LoVo (cell line): Measurements from ENCODE around the gene TAF13.

Experiments used
- DNase-seq: peaks from one replicate; pipeline ENCODE4 v3.0.0-alpha.2; 2016; ENCODE audit warnings: low spot score

Gene TAF13, protein sequence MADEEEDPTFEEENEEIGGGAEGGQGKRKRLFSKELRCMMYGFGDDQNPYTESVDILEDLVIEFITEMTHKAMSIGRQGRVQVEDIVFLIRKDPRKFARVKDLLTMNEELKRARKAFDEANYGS

DNA sequence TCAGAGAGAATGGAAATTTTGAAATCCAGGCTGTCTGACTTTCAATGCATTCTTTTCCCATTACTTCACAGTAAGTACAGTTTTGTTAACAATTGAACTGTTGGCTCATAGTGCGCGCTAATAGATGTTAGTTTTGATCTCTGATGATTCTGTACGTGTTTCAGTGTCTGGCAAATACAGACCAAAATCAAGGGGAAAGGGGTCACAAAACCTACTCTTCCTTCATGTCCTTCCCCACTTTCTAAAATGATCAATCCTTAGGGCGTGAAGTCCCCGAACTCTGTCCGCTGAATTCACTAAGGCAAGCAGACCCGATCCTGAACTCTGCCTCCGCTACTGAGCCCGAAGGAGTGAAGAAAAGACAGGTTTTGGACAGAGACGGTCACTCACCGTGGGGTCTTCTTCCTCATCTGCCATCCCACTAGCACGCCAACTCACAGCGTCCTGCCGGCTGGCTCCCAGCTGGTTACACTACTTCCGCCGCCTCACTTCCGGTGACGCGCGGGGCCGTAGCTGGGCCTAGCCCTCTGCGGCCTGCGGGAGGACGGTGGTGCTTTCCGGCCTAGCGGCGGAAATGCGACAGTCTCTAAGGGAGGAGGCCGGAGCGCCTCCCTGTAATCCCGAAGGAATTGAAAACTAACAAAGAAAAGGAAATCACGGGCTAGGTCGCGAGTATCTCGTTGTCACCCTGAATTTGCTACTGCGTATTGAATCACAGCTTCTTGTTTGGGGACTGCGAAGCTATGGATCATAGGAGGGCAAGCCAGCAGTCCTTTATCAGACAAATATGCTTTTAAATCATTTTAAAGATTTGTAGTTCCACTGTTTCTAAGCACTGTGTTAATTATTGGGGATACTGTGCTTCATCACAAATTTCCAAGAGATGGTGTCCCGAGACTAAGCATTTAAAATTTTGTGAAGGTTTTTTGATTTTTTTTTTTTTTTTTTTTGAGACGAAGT is at the start of gene TAF13:
Gene TAF13 (minus strand): TSS at position 473 of the 960 bp plus-strand sequence. CDS start 56 bp downstream, at position 417.
- DNase-seq = peak; percentile 94

DNA sequence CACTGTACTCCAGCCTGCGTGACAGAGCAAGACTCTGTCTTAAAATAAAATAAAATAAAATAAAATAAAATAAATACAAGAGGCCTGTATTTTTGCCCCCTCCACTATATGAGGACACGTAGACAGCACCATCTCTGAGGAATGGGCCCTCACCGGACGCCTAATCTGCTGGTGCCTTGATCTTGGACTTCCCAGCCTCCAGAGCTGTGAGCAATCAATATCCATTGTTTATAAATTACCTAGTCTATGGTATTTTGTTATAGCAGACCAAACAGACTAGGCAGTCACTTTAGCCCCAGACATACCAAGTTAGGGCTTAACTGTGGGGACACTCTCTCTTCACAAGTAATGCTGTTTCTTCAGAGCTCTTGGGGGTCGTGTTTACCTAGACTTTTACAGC is 44.6 kb upstream of the TAF13 start:
- DNase-seq = no peak

DNA sequence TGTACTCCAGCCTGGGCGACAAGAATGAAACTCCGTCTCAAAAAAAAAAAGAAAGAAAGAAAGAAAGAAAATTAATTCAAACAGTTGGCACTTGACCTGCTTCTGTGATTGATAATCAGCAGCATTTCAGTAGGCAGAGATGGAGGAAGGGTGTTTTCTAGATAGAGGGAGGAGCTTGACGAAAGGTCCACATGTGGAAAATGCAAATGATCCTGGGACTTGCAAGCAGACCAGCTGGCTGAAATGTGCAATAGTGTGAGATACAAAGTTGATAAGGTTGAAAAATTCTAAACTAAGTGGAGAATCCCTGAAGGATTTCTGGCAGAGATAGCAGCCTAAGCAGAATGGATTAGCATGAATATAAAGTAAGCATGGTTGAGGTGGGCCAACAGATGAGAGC is 42.3 kb upstream of the TAF13 start:
- no peak for DNase-seq

DNA sequence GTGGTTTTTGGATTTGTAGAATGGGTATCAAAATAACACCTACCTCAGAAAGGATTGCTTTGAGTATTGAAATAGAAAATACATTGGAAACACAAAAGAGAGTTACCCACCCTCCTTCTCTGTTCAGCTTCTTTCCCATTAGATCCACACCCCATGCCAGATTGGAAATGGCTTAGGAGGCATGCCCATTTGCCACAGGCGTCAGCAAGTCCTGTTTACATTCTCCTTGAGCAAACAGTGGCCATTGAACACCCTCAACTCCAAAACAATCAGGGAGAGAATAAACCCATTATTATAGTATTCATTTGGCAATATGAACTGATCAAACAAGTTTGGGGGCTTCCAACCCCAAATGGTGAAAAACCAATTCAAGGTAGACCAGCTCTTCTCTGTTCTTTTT is 40.5 kb upstream of the TAF13 start:
- no peak for DNase-seq

DNA sequence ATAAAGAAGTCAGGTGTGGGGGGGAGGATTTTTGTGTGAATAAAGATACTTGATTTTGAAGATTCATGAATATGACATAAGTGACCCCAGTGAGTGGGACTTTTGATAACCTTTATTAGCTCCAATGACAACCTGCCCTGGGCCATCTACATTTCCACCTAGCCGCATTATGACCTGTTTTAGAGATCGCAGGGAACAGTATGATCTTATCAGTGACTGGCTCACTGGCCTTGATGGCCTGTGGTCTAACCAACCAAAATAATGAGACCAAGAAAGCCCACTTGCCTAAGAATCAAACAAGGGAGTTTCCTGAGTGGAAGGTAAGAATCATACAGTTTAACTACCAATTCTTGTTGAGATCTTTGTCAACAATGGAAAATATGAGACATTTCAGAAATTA is 39.9 kb upstream of the TAF13 start:
- no peak for DNase-seq

DNA sequence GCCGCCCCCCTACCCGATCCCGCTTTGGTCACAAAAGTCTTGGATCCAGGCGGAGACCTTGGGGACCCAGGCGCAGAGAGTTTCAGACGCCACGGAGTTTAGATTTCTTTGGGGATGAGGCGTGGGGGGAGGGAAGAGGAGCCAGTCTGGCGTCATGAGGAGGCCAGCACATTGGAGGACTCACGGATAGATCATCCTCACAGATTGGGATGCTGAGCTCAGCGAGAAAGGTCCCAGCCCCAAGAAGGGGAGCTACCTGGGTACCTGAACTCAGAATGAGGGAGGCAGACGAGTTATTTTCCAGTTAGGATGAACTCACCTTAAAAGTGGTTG is 38.5 kb upstream of the TAF13 start:
- DNase-seq = no peak

DNA sequence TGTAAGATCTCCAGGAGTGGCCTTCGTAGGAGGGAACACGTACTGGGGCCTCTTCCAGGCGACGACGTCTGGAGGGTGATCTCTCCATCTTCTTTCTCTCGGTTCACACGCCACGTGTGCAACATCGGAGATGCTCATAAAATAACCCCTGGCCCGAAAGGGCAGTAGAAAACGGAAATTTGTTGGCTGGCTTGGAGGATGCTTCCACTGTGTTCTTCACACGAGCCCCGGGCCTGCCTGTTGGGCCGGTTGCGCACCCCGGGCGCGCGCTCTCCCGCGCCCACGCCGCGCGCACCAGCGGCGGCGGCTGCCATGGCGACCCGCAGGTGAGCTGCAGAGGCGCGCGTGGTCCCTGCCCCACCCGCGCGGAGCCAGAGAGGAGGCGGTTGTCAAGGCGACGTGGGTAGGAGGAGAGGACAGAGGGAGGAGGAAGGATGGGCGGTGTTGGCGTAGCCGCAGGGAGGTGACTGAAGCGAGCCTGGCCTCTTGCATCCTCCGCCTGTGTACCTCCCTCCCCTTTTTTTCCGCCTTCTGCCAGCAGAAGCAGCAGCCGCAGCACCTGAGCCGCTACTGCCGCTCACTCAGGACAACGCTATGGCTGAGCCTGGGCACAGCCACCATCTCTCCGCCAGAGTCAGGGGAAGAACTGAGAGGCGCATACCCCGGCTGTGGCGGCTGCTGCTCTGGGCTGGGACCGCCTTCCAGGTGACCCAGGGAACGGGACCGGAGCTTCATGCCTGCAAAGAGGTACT is 38.0 kb upstream of the TAF13 start, which contains the start of gene ELAPOR1:
Gene ELAPOR1 (plus strand): TSS at position 526 of the 752 bp plus-strand sequence. CDS start 69 bp downstream, at position 595.
- no peak for DNase-seq

DNA sequence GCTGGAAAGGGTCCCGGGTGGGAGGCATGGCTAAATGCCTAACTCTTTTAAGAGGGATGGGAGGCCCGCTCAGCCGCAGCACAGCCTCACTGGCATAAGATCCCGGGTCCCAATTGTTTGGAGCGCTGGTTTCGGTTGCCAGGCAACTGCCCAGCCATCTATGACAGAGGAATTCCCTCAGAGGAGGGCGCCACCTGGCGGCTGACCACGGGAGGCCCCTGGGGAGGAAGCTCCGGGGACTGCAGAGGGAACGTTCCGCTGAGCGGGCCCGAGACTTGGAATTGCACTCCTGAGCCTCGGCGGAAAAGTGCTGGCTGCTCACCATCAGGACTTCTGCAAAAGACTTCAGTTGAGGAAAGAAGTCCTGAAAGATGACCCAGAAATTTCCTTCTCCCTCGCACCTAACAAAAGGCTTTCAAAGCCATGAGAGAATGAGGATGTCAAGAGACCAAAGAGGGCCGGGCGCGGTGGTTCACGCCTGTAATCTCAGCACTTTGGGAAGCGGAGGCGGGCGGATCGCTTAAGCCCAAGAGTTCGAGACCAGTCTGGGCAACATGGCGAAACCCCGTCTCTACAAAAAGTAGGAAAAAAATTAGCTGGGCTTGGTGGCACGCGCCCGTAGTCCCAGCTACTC is 37.0 kb upstream of the TAF13 start:
- DNase-seq = peak; percentile 80

DNA sequence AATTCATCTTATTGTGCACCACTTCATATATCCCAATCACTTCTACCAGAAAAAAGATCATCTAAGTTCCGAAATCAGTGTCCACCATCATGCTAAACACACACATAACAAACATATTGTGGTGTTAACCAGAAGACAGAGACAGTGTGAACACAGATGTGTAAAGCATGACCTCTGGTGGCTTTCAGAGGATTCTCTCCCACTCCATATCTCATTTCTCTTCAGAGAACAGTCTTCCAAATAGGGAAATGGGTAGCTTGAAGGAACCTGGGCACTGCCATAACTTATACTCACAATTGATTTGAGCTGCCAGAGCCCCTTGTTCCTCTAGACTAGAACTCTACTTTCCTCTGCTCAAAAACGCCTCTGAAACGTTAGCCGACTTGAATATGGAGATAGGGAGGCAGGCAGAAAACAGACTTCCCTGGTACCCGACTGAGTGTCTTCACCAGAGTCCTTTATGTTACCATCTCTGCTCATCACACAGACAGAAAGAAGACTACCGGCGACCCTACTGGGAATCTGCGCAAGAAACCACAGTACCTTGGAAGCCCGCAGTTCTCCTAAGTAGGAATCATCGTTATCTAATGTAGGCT is 36.4 kb upstream of the TAF13 start:
- peak; percentile 39 for DNase-seq

DNA sequence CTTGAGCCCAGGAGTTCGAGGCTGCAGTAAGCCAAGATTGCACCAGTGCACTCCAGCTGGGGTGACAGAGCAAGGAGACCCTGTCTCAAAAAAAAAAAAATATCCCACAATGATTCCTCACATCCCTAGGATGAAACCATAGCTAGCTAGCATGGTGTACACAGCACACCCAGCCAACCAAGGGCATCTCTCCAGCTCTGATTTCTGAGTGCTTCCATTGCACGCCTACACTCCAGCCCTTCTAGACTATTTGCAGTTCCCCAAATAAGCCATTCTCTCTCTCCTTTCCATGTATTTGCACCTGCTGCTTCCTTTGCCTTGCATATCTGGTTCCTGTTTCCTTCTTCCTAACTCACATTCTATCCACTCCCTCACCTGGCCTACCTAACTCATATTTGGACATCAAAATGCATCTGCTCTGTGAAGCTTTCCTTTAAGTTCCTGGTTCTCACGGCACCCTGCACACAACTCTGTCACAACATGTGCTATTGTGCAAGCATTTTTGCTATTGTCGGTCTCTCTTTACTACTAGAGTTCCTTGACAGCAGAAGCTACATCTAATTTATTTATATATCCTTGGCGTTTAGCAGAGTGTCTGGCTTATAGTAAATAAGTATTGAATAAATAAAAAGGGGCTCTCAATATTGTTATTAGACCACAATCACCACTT is 35.7 kb upstream of the TAF13 start:
- DNase-seq = no peak

DNA sequence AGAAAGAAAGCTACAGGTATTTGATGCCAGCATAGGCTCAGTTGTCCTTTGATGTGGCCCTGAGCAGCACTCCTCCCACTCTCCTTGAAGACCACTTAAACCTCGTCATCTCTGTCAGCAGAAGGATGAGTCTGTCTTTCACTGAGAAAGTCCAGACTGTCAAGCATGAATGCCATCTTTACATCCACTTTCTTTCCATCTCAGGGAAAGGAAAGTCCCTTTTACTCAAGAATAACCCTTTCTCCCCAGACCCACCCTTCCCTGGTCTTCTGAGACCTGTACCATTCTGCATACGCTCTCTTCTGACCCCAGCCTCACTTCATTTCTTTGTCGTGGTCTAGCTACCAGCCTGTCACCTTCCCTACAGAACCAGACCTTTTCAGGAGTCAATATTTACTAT is 34.1 kb upstream of the TAF13 start:
- no peak for DNase-seq

DNA sequence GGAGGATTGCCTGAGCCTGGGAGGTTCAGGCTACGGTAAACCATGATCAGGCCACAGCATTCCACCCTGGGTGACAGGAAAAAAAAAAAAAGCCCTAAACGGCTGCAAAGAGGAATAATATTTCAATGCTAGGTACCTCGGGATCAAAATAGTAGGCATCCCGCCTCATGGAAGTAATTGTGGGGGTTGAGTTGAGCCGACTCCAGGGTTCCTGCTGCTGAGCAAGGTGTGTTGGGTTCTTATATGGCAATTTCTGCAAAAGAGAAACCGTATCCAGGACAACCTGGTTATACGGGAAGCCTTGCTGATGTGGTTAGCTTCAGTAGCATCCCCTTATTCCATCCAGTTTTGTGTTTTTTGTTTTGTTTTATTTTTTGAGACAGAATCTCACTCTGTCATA is 32.0 kb upstream of the TAF13 start:
- no peak for DNase-seq

DNA sequence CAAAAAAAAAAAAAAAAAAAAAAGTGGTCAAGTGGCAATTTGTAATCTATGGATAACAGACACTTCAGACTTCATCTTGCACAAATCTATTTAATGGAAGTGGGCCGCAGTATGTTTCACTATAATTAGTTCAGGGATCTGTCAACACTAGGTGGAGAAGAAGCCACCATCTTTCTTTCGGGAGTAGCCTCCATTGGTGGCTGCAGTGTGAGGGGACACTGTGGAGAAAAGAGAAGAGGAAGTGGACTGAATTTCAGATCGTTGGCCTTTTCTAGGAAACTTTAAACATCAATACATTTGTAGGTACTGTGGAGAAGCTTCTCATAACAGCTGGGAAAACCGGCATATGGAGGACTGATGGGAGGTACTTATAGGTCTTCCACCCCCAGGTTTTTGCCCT is 30.1 kb upstream of the TAF13 start:
- no peak for DNase-seq

DNA sequence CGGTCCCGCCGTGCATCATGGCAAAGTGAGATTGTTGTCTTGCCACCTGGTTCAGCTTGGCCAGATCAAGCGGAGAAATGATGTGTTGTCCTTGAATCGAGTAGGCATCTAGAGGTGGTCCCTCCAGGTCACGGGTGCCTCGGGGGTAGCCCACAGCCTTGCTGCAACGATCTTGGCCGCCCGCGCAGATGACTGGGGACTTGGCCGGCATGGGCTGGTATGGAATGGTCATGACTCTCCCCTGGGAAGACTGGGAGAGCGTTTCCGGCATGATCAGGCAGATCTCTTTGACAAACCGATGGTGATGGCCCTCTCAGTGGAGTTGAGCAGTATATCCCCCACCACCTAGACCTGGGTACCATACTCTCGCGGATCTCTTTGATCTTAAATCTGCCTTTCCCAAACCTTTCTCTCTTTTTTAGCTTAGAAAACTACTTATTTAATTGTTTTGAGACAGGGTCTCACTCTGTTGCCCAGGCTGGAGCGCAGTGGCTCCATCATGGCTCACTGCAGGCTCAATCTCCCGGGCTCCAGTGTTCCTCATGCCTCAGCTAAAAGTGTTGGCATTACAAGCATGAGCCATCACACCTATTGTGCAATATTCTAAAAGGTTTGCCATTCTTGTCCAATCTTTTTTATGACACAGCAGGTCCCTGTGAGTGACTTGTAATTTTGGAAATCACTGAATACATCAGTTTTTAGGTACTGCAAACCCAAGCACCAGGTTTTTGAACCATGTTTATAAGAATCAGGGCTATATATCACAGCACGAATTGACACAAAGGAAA is 28.8 kb upstream of the TAF13 start:
- no peak for DNase-seq

DNA sequence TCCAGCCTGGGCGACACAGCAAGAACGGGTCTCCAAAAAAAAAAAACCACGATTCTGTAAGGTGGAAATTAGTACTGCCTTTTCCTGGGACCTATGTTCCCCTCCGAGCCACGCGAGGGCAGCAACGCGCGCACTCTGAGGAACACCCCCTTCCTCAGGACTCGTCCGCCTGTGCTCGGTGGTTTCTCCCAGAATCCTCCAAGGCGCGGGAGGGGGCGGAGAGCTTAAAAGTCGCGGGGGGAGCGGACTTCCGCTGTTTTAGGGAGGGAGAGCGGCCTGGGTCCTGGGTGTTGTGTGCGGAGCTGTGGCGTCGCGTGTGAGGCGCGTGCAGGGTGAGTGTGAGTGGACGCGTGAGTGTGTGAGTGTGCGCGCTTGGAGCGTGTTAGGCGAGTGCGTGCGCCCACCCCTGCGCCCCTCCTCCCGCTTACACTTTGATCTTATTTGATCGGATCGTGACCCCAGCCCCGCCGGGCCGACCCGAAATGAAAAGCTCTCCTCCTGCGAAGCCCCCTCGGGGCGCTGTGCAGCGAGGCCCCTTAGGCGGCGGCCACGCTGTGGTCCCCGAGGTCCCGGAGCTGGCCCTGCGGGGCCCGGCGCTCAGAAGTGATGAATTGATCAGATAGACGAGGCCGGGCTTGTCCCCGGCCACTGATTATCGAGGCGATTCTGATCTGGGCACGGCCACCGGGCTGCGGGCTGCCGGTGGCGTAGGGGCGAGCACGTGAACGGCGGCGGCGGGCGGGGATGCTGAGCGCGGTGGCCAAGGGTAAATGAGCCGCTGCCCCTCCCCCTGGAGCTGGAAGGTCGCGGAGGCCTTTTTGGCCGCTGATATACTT is 24.4 kb upstream of the TAF13 start:
- peak; percentile 96 for DNase-seq

DNA sequence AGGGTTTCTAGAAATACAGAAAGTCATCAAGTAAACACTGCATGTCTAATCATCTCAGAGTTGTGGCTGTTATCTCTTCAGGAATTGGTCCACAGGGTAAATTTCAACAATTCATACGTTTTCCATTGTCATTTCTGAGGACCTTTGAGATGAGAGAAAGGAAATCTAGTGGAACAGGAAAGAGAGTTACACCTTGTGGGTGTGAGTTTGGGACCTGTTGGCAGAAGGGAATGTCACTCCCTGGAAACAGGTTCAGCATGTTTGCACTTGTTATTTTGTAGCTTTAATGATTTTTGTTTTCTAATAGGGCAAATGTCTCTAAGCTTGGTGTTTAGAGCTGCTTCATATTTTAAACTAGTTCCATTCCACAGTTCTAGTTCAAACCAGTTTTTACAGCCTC is 20.3 kb upstream of the TAF13 start:
- no peak for DNase-seq

DNA sequence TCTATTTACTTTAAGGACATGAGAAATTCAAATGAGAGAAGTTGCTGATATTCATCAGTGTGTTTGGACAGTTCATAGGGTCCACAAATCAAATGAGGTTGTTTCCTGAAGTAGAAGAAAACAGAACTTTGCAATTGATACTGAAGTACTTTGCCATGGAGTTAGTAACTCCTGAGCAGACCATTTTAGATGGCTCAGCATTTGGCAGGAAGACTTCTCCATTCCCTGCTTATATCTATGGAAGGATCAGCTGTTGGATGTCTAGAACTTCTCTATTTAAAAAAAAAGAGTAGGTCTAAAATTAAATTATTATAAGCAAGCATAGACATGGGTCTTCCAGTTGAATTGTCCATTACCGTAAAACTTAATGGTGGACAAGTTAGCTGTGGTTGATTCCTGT is 19.8 kb upstream of the TAF13 start:
- DNase-seq = no peak

DNA sequence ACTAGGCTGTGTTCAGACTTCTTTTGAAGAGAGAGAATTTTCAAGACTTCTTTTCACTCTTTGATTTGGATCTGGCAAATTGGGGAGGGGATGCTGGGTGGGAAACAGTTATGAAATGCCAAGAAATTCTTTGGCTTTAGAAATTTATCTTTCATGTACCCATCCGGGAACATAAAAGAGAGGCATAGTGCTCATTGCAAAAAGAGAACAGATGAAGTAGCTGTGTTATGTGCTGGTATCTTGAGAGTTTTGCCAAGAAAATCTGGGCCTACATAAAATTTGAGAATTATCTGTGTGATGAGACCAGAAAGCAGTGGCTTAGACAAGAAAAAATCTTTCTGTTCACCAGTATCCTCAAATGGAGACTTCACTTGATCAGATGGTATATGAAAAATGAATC is 19.1 kb upstream of the TAF13 start:
- DNase-seq = no peak

DNA sequence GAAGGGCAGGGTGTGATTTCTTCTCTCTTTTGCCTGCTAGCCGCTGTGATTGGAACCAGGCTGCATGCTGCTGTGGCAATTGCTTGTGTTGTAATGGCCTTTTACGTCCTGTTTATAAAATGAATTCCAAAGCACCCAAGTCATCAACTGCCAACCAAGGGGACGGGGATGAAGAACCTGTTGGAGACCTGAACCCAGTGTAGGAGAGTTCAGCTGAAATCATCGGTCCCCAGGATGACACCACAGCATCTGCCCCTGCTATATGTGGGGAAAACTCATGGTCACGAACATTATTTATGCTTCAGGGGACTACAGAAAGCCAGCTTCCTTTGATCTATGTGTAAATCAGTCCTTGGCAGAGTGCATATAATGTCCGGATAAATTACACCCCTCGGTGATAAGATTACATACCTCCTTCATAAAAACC is 18.6 kb upstream of the TAF13 start:
- DNase-seq = no peak

DNA sequence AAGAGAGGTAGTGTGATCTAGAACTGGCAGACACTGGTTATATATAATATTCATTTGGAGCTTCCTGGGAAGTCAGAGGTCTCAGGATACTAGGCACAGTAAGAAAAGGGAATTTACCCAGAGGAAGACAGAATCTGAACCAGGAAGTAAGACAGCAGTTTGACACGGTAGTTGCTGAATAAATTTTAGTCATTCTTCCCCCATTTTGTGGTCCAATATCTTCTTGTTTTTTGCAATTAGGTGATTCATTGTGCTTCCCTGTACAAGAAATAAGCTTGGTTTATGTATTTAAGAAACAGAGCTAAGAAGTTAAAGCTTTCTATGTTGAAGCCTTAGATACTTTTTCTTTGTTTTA is 16.0 kb upstream of the TAF13 start:
- no peak for DNase-seq
